Measurements from ENCODE around the gene VSTM2L.

DNA sequence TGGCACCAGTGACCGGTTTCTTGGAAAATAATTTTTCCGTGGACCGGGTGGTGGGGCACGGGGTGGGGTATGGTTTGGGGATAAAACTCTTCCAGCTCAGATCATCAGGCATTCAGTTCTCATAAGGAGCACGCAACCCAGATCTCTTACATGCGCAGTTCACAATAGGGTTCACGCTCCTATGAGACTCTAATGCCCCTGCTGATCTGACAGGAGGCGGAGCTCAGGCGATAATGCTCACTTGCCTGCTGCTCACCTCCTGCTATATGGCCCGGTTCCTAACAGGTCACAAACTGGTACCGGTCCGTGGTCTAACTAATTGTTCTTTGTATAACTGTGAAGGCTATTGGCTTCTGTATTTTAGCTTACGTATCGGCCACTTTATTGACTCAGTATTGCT, 51.7 kb downstream of the VSTM2L start:
- TF ChIP-seq, protein P1, sequence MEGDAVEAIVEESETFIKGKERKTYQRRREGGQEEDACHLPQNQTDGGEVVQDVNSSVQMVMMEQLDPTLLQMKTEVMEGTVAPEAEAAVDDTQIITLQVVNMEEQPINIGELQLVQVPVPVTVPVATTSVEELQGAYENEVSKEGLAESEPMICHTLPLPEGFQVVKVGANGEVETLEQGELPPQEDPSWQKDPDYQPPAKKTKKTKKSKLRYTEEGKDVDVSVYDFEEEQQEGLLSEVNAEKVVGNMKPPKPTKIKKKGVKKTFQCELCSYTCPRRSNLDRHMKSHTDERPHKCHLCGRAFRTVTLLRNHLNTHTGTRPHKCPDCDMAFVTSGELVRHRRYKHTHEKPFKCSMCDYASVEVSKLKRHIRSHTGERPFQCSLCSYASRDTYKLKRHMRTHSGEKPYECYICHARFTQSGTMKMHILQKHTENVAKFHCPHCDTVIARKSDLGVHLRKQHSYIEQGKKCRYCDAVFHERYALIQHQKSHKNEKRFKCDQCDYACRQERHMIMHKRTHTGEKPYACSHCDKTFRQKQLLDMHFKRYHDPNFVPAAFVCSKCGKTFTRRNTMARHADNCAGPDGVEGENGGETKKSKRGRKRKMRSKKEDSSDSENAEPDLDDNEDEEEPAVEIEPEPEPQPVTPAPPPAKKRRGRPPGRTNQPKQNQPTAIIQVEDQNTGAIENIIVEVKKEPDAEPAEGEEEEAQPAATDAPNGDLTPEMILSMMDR (IDR thresholded peaks at IDR 0.05), result no peak
- TF ChIP-seq POLR2A (IDR thresholded peaks at IDR 0.05), result no peak

Data from testis (tissue), 2 donors.